ENCODE results near the gene FCHO2.

The FCHO2 gene

DNA sequence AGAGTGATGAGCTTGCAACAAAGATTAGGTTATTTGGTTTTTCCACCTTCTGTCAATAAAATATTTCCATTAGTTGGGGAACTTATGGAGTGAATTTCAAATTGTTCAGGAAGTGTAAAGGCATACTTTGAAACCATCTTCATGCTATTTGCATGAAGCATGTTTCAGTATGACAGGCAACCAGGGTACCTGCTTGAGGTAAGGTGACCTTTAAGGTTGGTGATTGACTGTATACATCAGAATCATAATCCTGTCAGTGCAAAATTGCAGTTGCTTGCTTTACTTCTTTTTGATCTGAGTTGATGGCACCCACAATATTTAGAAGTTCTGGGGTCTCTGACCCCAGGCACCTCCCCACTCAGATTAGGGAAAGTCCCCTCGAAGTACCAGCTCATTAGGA, 138.6 kb downstream of the FCHO2 start:
- TF ChIP-seq, protein P1, sequence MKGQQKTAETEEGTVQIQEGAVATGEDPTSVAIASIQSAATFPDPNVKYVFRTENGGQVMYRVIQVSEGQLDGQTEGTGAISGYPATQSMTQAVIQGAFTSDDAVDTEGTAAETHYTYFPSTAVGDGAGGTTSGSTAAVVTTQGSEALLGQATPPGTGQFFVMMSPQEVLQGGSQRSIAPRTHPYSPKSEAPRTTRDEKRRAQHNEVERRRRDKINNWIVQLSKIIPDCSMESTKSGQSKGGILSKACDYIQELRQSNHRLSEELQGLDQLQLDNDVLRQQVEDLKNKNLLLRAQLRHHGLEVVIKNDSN (IDR thresholded peaks at IDR 0.05) = no peak
- TF ChIP-seq TCF12 (IDR thresholded peaks at IDR 0.05; ENCODE audit: low read depth) (no peak), RAD21 (IDR thresholded peaks at IDR 0.05; ENCODE audit: low read depth) (no peak), EGR1 (IDR thresholded peaks at IDR 0.05) (no peak), TEAD4 (IDR thresholded peaks at IDR 0.05) (no peak), CEBPB (IDR thresholded peaks at IDR 0.05) (no peak)
- TF ChIP-seq, protein P2, sequence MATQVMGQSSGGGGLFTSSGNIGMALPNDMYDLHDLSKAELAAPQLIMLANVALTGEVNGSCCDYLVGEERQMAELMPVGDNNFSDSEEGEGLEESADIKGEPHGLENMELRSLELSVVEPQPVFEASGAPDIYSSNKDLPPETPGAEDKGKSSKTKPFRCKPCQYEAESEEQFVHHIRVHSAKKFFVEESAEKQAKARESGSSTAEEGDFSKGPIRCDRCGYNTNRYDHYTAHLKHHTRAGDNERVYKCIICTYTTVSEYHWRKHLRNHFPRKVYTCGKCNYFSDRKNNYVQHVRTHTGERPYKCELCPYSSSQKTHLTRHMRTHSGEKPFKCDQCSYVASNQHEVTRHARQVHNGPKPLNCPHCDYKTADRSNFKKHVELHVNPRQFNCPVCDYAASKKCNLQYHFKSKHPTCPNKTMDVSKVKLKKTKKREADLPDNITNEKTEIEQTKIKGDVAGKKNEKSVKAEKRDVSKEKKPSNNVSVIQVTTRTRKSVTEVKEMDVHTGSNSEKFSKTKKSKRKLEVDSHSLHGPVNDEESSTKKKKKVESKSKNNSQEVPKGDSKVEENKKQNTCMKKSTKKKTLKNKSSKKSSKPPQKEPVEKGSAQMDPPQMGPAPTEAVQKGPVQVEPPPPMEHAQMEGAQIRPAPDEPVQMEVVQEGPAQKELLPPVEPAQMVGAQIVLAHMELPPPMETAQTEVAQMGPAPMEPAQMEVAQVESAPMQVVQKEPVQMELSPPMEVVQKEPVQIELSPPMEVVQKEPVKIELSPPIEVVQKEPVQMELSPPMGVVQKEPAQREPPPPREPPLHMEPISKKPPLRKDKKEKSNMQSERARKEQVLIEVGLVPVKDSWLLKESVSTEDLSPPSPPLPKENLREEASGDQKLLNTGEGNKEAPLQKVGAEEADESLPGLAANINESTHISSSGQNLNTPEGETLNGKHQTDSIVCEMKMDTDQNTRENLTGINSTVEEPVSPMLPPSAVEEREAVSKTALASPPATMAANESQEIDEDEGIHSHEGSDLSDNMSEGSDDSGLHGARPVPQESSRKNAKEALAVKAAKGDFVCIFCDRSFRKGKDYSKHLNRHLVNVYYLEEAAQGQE (IDR thresholded peaks at IDR 0.05; ENCODE audit: low read depth) = no peak
- TF ChIP-seq, protein P3, sequence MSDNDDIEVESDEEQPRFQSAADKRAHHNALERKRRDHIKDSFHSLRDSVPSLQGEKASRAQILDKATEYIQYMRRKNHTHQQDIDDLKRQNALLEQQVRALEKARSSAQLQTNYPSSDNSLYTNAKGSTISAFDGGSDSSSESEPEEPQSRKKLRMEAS (IDR thresholded peaks at IDR 0.05) = no peak

DNA sequence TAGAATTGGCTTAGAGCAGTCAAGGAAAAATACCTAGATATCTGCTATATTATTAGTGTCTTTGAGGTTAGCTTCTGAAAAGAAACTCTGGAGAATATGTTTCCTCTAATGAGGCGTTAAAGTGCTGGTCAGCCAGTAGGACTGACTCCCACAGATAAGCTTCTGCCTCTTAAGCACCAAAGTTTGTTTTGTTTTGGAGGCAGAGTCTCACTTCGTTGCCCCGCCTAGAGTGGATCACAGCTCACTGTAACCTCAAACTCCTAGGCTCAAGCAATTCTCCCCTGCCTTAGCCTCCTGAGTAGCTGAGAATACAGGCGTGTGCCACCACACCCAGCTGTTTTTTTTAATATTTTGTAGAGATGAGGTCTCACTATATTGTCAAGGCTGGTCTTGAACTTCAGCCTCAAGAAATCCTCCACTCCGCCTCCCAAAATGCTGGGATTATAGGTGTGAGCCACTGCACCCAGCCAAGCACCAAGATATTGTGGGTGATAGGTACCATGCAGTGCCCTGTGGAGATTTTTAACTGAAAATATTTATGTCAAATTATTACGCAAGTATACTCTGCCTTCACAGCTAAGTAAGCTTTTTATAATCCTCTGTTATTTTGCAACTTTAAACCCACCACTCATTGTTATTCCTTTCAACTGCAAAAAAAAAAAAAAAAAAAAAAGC, 139.9 kb downstream of the FCHO2 start:
- TF ChIP-seq TEAD4 (IDR thresholded peaks at IDR 0.05) (no peak), CREB1 (IDR thresholded peaks at IDR 0.05; ENCODE audit: low read depth) (no peak), ZBTB7A (IDR thresholded peaks at IDR 0.05; ENCODE audit: low read depth) (no peak), EP300 (IDR thresholded peaks at IDR 0.05; ENCODE audit: borderline replicate concordance) (no peak), TAF1 (IDR thresholded peaks at IDR 0.05; ENCODE audit: low read depth) (no peak), TCF12 (IDR thresholded peaks at IDR 0.05; ENCODE audit: low read depth) (no peak), FOXM1 (IDR thresholded peaks at IDR 0.05; ENCODE audit: borderline replicate concordance, low read depth) (no peak), NFIC (IDR thresholded peaks at IDR 0.05) (no peak), EGR1 (IDR thresholded peaks at IDR 0.05) (no peak), YY1 (IDR thresholded peaks at IDR 0.05; ENCODE audit: low read depth) (no peak), RAD21 (IDR thresholded peaks at IDR 0.05; ENCODE audit: low read depth) (no peak), CEBPB (IDR thresholded peaks at IDR 0.05) (no peak)
- TF ChIP-seq, protein P1 (IDR thresholded peaks at IDR 0.05) = no peak
- TF ChIP-seq, protein P3 (IDR thresholded peaks at IDR 0.05) = no peak
- TF ChIP-seq, protein P2 (IDR thresholded peaks at IDR 0.05; ENCODE audit: low read depth) = no peak

DNA sequence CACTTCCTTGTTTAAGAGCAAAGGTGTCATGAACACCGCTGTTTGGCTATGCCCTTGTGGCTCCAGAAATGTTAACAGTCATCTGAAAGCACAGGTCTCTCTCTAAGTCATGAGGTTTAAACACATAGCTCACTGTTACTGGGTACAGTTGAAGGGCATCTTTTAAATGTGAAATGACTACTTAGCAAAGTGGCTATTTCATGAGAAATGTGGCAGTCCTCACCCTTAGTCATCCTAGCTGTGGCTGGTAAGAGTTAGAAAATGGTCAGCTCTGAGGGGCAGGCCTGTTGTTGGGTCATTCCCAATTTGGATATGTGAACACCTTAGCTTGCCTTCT, 140.4 kb downstream of the FCHO2 start:
- TF ChIP-seq TAF1 (IDR thresholded peaks at IDR 0.05; ENCODE audit: low read depth) (no peak), TCF12 (IDR thresholded peaks at IDR 0.05; ENCODE audit: low read depth) (no peak), FOXM1 (IDR thresholded peaks at IDR 0.05; ENCODE audit: borderline replicate concordance, low read depth) (no peak), TEAD4 (IDR thresholded peaks at IDR 0.05) (no peak), CEBPB (IDR thresholded peaks at IDR 0.05) (no peak), RAD21 (IDR thresholded peaks at IDR 0.05; ENCODE audit: low read depth) (no peak)
- TF ChIP-seq, protein P2 (IDR thresholded peaks at IDR 0.05; ENCODE audit: low read depth) = no peak
- TF ChIP-seq, protein P3 (IDR thresholded peaks at IDR 0.05) = no peak

DNA sequence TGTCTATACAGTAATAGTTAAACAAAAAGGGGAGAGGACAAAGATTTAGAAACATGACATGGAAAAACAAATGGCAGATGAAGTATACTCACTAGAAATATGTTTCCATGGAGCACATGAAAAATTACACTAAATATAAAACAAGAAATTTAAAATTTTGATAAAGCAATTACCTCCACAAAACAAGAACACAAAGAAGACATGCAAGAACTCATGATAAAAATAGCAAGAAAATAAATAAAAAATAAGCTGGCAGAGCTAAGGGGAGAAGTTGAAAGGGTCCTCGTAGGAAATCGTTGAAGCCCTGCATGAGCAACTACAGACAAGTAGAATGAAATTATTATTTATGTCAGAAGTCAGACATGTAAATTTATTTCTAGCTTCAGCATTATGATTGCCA, 141.9 kb downstream of the FCHO2 start:
- TF ChIP-seq EGR1 (IDR thresholded peaks at IDR 0.05) (no peak), YY1 (IDR thresholded peaks at IDR 0.05; ENCODE audit: low read depth) (no peak), TEAD4 (IDR thresholded peaks at IDR 0.05) (no peak), RAD21 (IDR thresholded peaks at IDR 0.05; ENCODE audit: low read depth) (no peak), CEBPB (IDR thresholded peaks at IDR 0.05) (no peak), CREB1 (IDR thresholded peaks at IDR 0.05; ENCODE audit: low read depth) (no peak), TCF12 (IDR thresholded peaks at IDR 0.05; ENCODE audit: low read depth) (no peak), FOXM1 (IDR thresholded peaks at IDR 0.05; ENCODE audit: borderline replicate concordance, low read depth) (no peak), NFIC (IDR thresholded peaks at IDR 0.05) (no peak), EP300 (IDR thresholded peaks at IDR 0.05; ENCODE audit: borderline replicate concordance) (no peak)
- TF ChIP-seq, protein P2 (IDR thresholded peaks at IDR 0.05; ENCODE audit: low read depth) = no peak
- TF ChIP-seq, protein P1 (IDR thresholded peaks at IDR 0.05) = no peak

All from Ishikawa (cell line).